ENCODE measurements around the gene DLGAP1. TPM values are rescaled to one million over a fixed set of nuclear protein-coding genes. Genes with fewer than 3 reads are reported as not detected.

The DLGAP1 gene
- total RNA-seq, 4 donors from 2014 or later, result 2.0 to 4.7 (median 2.1) TPM; not detected in 1

DNA sequence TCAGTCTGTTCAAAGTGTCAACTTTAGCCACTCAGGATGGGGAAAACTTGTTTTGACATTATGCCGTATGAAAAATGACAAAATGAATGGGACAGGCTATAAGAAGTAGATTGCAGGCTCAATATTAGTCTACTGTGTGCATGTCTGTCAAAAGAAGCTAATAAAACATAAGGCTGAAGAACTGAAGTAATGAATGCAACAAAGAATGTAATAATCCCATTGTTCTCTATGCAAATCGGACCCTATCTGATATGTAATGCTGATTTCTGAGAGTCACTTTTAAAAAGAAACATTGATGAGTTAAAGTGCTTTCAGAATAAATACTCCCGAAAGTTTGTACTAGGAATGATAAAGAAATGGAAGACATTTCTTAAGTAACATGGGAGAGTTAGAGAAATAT lies 172.2 kb downstream of the DLGAP1 start:
- Histone ChIP-seq H3K4me1 (no peaks in the 10 kb centered on the region), H3K4me3 (no peak overlapping the region), H3K27me3 (no peaks in the 10 kb centered on the region), H3K27ac (no peak overlapping the region), H3K36me3 (no peaks in the 10 kb centered on the region), H3K9me3 (no peaks in the 10 kb centered on the region)
- WGBS, result 62% methylated on average over 3 of the region's 3 CpGs
- DNase-seq (ENCODE audit: low spot score in 2 of 2), result no peak
- TF ChIP-seq EP300 (IDR thresholded peaks at IDR 0.05) (no peak), POLR2A (IDR thresholded peaks at IDR 0.05) (no peak), CTCF (IDR thresholded peaks at IDR 0.05) (no peak), POLR2AphosphoS5 (IDR thresholded peaks at IDR 0.05) (no peak)

GRCh38 chr18:4276953-4277585 lies 178.0 kb downstream of the DLGAP1 start:
- WGBS, result 83% methylated on average over 5 of the region's 5 CpGs
- no peak overlapping the region for H3K27ac ChIP-seq
- no peaks in the 10 kb centered on the region for H3K27me3 ChIP-seq
- H3K9me3 ChIP-seq, result no peaks in the 10 kb centered on the region
- no peaks in the 10 kb centered on the region for H3K36me3 ChIP-seq
- DNase-seq (ENCODE audit: low spot score in 2 of 2), result no peak
- no peak overlapping the region for H3K4me3 ChIP-seq
- H3K4me1 ChIP-seq, result no peaks in the 10 kb centered on the region
- no peak for TF ChIP-seq POLR2A (IDR thresholded peaks at IDR 0.05)
- no peak for TF ChIP-seq EP300 (IDR thresholded peaks at IDR 0.05)

- Histone ChIP-seq H3K4me3 (no peak overlapping the region), H3K36me3 (no peaks in the 10 kb centered on the region), H3K9me3 (no peaks in the 10 kb centered on the region), H3K27ac (no peak overlapping the region), H3K27me3 (no peaks in the 10 kb centered on the region), H3K4me1 (no peaks in the 10 kb centered on the region)
- WGBS, result 95% methylated on average over 2 of the region's 2 CpGs
- DNase-seq (ENCODE audit: low spot score in 2 of 2), result no peak
- TF ChIP-seq POLR2A (IDR thresholded peaks at IDR 0.05) (no peak), POLR2AphosphoS5 (IDR thresholded peaks at IDR 0.05) (no peak), EP300 (IDR thresholded peaks at IDR 0.05) (no peak), CTCF (IDR thresholded peaks at IDR 0.05) (no peak)
Measured at GRCh38 chr18:4271952-4272351, 183.2 kb downstream of the DLGAP1 start.

DNA sequence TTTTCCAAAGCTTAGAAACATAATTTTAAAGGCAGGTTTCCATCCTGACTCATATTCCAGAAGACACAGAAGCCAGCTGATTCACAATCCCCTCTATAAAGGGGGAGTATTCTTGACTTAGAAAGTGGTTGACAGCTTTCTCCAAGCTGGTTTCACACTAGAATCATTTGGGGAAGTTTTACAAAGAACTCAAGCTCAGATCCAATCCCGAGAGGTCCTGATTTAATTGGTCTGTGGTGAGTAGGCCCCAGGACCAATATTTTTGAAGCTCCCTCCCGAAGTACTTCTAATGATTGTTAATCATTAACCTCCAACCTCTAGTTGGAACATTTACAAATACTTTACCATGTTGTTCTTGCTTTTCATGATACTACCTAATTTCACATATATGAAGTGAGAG lies 184.1 kb downstream of the DLGAP1 start:
- H3K36me3 ChIP-seq, result no peaks in the 10 kb centered on the region

DNA sequence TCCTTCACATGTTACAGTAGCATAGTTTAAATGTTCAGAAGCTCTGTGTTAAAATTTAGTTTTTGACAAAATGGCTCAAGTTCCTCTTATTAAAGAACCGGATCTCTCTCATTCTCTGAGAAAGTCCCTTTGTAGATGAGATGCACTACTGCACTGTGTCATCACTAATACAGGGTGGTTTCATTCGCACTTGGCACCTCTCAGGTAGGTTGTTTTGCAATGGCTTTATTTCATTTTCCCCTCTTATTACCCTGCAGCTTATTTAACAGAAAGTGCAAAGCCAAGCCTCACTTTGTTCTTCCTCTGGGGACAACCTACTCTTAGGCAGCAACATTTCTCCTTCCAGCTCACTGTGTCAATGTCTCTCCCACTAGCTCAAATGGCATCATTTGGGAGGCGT lies 185.1 kb downstream of the DLGAP1 start:
- no peak for DNase-seq (ENCODE audit: low spot score in 2 of 2)
- TF ChIP-seq CTCF (IDR thresholded peaks at IDR 0.05) (no peak), EP300 (IDR thresholded peaks at IDR 0.05) (no peak), POLR2A (IDR thresholded peaks at IDR 0.05) (no peak), POLR2AphosphoS5 (IDR thresholded peaks at IDR 0.05) (no peak)
- WGBS, result 87% methylated on average over 3 of the region's 3 CpGs

More for the DNA sequence above, 184.1 kb downstream of the DLGAP1 start:
- Histone ChIP-seq H3K4me3 (no peak overlapping the region), H3K27ac (no peak overlapping the region), H3K9me3 (no peaks in the 10 kb centered on the region), H3K4me1 (no peaks in the 10 kb centered on the region), H3K27me3 (no peaks in the 10 kb centered on the region)
- no peak for DNase-seq (ENCODE audit: low spot score in 2 of 2)
- TF ChIP-seq POLR2A (IDR thresholded peaks at IDR 0.05) (no peak), POLR2AphosphoS5 (IDR thresholded peaks at IDR 0.05) (no peak), CTCF (IDR thresholded peaks at IDR 0.05) (no peak), EP300 (IDR thresholded peaks at IDR 0.05) (no peak)
- WGBS, result 90% methylated on average over 2 of the region's 2 CpGs

GRCh38 chr18:4267641-4268040 lies 187.5 kb downstream of the DLGAP1 start:
- WGBS, result 82% methylated on average over 5 of the region's 5 CpGs
- H3K27ac ChIP-seq, result no peak overlapping the region
- TF ChIP-seq POLR2A (IDR thresholded peaks at IDR 0.05) (no peak), EP300 (IDR thresholded peaks at IDR 0.05) (no peak), POLR2AphosphoS5 (IDR thresholded peaks at IDR 0.05) (no peak), CTCF (IDR thresholded peaks at IDR 0.05) (no peak)

More for the DNA sequence above, 185.1 kb downstream of the DLGAP1 start:
- Histone ChIP-seq H3K27me3 (no peaks in the 10 kb centered on the region), H3K4me3 (no peak overlapping the region), H3K9me3 (no peaks in the 10 kb centered on the region), H3K27ac (no peak overlapping the region), H3K4me1 (no peaks in the 10 kb centered on the region), H3K36me3 (no peaks in the 10 kb centered on the region)

More at GRCh38 chr18:4267641-4268040, 187.5 kb downstream of the DLGAP1 start:
- H3K36me3 ChIP-seq, result no peaks in the 10 kb centered on the region
- DNase-seq (ENCODE audit: low spot score in 2 of 2), result no peak
- no peaks in the 10 kb centered on the region for H3K9me3 ChIP-seq
- no peaks in the 10 kb centered on the region for H3K27me3 ChIP-seq
- no peak overlapping the region for H3K4me3 ChIP-seq
- H3K4me1 ChIP-seq, result peaks cover 5% of the 10 kb centered on the region
